Subcutaneous abdominal adipose tissue (tissue), 5 donors: ENCODE data around the gene PLPP6.

Experiments
- H3K27ac ChIP-seq: one replicate; pipeline ENCODE4 v1.7.0; 2013; ENCODE audit warnings: low read depth, mild to moderate bottlenecking, inconsistent platforms, low read length, moderate library complexity
- H3K27me3 ChIP-seq, 5 donors: one replicate each; pipeline ENCODE4 v1.7.0; 2013; ENCODE audit warnings: low read length in 5 of 5, inconsistent platforms in 1 of 5; ENCODE audit not compliant: control insufficient read depth in 5 of 5, insufficient read depth in 4 of 5
- H3K36me3 ChIP-seq, 5 donors: one replicate each; pipeline ENCODE4 v1.7.0; 2013; ENCODE audit warnings: low read length in 5 of 5; ENCODE audit not compliant: control insufficient read depth in 5 of 5, insufficient read depth in 5 of 5
- H3K4me1 ChIP-seq, 5 donors: one replicate each; pipeline ENCODE4 v1.7.0; 2013; ENCODE audit warnings: low read length in 5 of 5, mild to moderate bottlenecking in 3 of 5, moderate library complexity in 1 of 5; ENCODE audit not compliant: control insufficient read depth in 5 of 5, insufficient read depth in 5 of 5
- H3K4me3 ChIP-seq, 5 donors: one replicate each; pipeline ENCODE4 v1.7.0; 2013; ENCODE audit warnings: low read length in 5 of 5, low read depth in 1 of 5
- H3K9ac ChIP-seq, 5 donors: one replicate each; pipeline ENCODE4 v1.7.0; 2013; ENCODE audit warnings: low read length in 5 of 5, mild to moderate bottlenecking in 4 of 5, moderate library complexity in 3 of 5
- H3K9me3 ChIP-seq, 5 donors: one replicate each; pipeline ENCODE4 v1.7.0; 2013; ENCODE audit warnings: low read length in 5 of 5; ENCODE audit not compliant: control insufficient read depth in 5 of 5
- donor health status: healthy.
- donor health status: healthy.
- donor health status: healthy.
- donor health status: healthy.
- donor health status: healthy.

The PLPP6 gene

DNA sequence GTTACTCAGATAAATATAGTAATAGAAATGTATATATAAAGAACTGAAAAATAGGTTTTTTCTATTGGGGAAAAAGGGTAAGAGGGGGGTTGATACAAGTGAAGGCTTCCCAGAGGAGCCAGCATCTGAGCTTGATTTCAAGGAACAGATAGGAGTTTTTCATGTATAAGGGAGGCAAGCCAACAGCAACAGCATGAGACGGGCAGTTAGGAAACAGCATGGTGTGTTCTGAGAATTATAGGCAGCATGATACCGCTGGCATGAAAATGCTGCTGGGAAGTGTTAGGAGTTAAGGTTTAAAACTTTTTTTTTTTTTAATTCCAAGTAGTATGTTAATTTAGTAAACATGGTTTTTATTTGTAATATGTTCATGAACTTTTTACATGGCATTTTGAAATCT, 26.9 kb downstream of the PLPP6 start:
- peaks cover 9 to 32% (median 20%) of the 10 kb centered on the region in 5 donors for H3K36me3 ChIP-seq
- peaks cover 0 to 22% (median 9%) of the 10 kb centered on the region in 5 donors for H3K4me1 ChIP-seq
- peak overlapping the region in 1 of 5 donors; percentile 2 for H3K9ac ChIP-seq
- H3K27ac ChIP-seq, result peak overlapping the region; percentile 68
- no peaks in the 10 kb centered on the region for H3K9me3 ChIP-seq
- no peak overlapping the region for H3K4me3 ChIP-seq
- H3K27me3 ChIP-seq, result no peaks in the 10 kb centered on the region

DNA sequence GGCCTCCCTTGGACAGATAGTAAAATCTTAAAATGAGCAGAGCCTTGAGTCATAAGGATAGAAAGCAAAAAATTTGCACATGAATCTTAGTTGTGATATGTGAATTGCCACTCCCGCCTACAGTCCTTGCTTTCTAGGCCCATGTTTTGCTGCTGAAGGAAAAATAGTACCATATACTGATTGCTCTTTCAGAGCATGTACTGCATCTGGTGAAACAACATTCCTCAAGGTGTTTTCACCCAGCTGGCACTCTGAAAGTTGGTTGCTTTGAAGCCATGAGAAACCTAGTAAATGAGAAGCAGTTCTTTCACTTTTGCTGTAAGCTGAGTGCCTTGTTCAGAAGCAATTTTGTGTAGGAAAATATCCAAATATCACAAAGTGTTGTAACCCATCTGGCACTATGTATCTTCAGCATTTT, 27.6 kb downstream of the PLPP6 start:
- Histone ChIP-seq H3K9me3 (no peaks in the 10 kb centered on the region), H3K27ac (peak overlapping the region; percentile 68), H3K4me1 (peaks cover 0 to 20% (median 9%) of the 10 kb centered on the region in 5 donors), H3K36me3 (peaks cover 9 to 38% (median 23%) of the 10 kb centered on the region in 5 donors), H3K9ac (peak overlapping the region in 1 of 5 donors; percentile 2), H3K4me3 (no peak overlapping the region), H3K27me3 (no peaks in the 10 kb centered on the region)

DNA sequence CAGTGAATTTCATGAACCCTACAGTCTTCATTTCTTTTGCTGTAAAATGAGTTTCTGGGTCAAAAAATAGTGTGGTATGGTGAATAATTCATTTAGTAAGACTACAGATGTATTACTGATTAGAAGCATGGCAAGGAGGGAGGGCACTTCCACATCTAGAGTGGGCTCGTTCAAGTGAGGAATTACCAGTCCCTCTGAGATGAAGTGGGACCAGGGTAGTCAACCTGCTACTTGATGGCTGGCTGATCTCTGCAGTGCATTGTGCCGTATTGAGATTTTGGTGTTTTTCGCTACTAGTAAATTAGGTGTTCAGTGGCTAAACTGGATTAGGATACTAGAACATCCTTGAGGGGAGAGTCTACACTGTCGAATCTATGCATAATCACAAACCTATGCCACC, 28.1 kb downstream of the PLPP6 start:
- H3K27ac ChIP-seq, result peak overlapping the region; percentile 68
- H3K9ac ChIP-seq, result peak overlapping the region in 1 of 5 donors; percentile 2
- no peaks in the 10 kb centered on the region for H3K27me3 ChIP-seq
- H3K4me3 ChIP-seq, result no peak overlapping the region
- H3K36me3 ChIP-seq, result peaks cover 5 to 43% (median 25%) of the 10 kb centered on the region in 5 donors
- H3K4me1 ChIP-seq, result peaks cover 0 to 20% (median 9%) of the 10 kb centered on the region in 5 donors
- no peaks in the 10 kb centered on the region for H3K9me3 ChIP-seq

DNA sequence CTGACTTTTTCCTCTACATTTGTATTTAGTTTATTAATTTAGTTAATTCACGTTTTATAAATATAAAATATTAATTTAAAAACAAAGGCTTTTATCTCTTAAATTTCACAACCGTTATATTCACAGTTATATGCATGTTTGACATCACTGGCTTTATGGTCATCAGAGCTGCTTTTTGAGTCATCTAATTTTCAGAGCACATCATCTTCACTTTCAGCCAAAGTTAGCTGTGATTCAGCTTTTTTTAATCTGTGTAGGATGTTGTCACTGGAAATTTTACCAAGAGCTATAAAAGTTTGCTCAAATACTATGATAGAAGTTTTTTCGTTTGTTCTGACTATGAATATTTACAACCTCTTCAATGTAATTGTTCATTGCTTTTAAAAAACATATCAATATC, 29.7 kb downstream of the PLPP6 start:
- H3K27me3 ChIP-seq, result no peaks in the 10 kb centered on the region
- no peak overlapping the region for H3K9ac ChIP-seq
- peaks cover 0 to 20% (median 9%) of the 10 kb centered on the region in 5 donors for H3K4me1 ChIP-seq
- H3K27ac ChIP-seq, result no peak overlapping the region
- H3K36me3 ChIP-seq, result peaks cover 0 to 37% (median 16%) of the 10 kb centered on the region in 5 donors
- H3K9me3 ChIP-seq, result no peaks in the 10 kb centered on the region
- no peak overlapping the region for H3K4me3 ChIP-seq

DNA sequence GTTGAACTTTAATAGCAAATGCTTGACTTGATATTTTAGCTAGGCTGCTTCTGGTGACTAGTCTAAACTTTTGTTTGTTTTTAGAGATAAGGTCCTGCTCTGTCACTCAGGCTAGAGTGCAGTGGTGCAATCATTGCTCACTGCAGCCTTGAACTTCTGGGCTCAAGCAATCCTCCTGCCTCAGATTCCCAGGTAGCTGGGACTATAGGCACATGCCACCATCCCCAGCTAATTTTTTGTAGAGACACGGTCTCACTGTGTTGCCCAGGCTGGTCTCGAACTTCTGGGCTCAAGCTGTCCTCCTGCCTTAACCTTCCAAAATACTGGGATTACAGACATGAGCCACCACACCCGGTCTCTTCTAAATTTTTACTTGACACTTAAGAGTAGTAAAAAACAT, 38.0 kb downstream of the PLPP6 start:
- no peaks in the 10 kb centered on the region for H3K27me3 ChIP-seq
- H3K4me3 ChIP-seq, result no peak overlapping the region
- no peak overlapping the region for H3K9ac ChIP-seq
- no peak overlapping the region for H3K27ac ChIP-seq
- H3K4me1 ChIP-seq, result no peaks in the 10 kb centered on the region
- H3K36me3 ChIP-seq, result peaks cover 18 to 60% (median 54%) of the 10 kb centered on the region in 5 donors
- H3K9me3 ChIP-seq, result no peaks in the 10 kb centered on the region

DNA sequence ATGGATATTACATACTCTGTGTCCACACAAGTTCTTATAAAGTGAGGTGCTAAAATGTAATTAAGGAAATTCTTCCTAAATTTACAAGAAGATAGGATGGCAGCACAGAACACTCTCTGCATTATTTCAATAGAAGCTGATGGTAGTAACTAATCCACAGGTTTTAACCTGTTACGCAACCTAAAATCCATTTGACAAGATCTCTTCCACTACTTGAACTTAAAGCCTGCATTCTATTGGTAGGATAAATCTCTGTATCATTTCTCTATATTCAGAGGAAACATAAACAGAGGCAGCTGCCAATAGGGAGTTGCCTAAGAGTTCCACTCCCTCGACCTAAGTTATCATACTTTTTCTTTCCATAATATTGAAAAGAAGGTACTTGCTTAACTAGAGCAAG, 38.8 kb downstream of the PLPP6 start:
- Histone ChIP-seq H3K9ac (no peak overlapping the region), H3K4me1 (no peaks in the 10 kb centered on the region), H3K36me3 (peaks cover 17 to 60% (median 57%) of the 10 kb centered on the region in 5 donors), H3K4me3 (no peak overlapping the region), H3K9me3 (no peaks in the 10 kb centered on the region), H3K27ac (no peak overlapping the region), H3K27me3 (no peaks in the 10 kb centered on the region)

DNA sequence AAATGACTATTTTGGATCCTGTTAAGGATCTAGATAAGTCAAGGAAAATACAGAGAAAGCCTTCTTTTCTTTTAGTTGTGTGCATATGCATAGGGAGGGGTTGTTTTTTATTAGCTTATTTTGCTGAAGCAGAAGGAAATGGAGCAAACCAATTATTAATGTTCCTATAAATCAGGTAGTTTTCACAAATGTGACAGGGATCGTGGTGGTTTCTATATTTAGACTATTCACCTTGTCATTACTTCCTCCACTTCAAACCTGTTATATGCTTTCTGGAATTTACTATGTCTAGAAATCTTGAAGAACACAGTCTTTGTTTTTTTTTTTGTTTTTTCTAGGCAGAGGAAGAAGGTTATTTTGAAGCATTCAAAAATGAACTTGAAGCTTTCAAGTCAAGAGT, 39.4 kb downstream of the PLPP6 start:
- Histone ChIP-seq H3K9ac (no peak overlapping the region), H3K36me3 (peaks cover 17 to 65% (median 57%) of the 10 kb centered on the region in 5 donors), H3K27me3 (no peaks in the 10 kb centered on the region), H3K27ac (no peak overlapping the region), H3K4me3 (no peak overlapping the region), H3K9me3 (no peaks in the 10 kb centered on the region), H3K4me1 (no peaks in the 10 kb centered on the region)

DNA sequence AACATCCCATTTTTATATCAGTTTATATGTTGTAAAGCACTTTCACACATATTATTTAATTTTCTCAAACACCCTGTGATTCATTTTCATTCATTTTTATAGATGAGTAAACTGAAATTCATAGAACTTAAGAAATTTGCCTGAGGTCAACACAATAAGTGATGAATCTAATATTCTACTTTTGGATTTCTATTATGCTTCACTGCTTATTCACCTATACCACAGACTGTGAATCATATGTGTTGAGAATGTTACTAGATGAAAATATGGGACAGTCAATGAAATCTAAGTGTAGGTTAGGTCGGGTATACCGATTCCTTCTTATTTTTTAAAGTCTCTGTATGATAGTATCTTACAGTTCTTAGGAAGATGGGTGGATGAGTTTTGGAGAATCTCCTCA, 42.0 kb downstream of the PLPP6 start:
- no peak overlapping the region for H3K27ac ChIP-seq
- H3K9ac ChIP-seq, result no peak overlapping the region
- H3K4me3 ChIP-seq, result no peak overlapping the region
- H3K9me3 ChIP-seq, result no peaks in the 10 kb centered on the region
- H3K27me3 ChIP-seq, result no peaks in the 10 kb centered on the region
- no peaks in the 10 kb centered on the region for H3K4me1 ChIP-seq
- peaks cover 12 to 51% (median 42%) of the 10 kb centered on the region in 5 donors for H3K36me3 ChIP-seq

DNA sequence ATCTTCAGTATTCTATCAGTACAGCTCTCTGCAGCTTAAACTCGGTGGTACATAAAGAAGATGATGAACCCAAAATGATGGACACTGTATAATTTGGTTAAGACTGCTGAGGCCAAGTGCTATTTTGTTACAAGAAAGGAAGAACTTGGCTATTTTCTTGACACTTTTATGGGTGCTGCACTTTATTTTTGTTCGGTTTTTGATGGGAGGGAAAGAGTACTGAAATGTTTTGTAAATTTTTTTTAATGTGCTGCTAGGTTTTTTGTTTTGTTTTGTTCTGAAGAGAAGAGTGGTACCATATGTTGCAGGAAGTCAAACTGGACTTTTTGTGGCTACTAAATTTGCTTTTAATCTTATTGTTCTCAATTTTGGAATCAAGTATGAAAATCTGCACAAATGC, 43.9 kb downstream of the PLPP6 start:
- Histone ChIP-seq H3K4me1 (no peaks in the 10 kb centered on the region), H3K36me3 (peaks cover 9 to 47% (median 35%) of the 10 kb centered on the region in 5 donors), H3K4me3 (no peak overlapping the region)

DNA sequence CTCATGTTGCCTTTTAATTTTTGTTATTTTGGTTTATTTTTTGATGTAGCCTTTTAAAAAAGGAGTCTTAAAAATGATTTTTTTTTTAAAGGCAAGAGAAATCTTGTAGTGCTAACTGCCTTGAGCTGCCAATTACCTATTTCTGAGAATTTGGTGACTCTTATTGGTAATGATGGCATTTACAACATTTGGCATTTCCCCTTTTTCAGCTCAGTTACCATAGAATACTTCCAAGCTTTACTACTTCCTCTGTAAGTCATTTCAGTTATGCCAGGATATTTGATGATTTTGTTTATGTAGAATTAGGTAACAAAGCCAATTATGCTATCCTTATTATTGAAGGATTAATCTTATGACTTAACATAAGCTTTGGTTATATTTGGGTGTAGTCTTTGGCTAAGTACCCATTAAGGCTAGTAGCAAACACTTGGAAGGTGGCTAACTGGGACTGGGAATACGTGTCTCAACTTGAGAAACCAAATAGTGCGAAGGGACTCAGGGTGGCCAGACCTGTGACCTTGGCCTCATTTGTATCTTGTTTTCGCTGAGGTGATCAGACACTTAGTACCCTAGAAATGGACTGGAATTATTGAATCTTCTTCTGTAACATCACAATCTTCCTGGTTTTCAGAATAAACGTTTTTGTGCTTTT, 45.0 kb downstream of the PLPP6 start:
- Histone ChIP-seq H3K4me3 (no peak overlapping the region), H3K27me3 (no peaks in the 10 kb centered on the region), H3K36me3 (peaks cover 9 to 46% (median 32%) of the 10 kb centered on the region in 5 donors), H3K9ac (no peak overlapping the region), H3K27ac (no peak overlapping the region), H3K4me1 (no peaks in the 10 kb centered on the region), H3K9me3 (no peaks in the 10 kb centered on the region)

More for the DNA sequence above, 43.9 kb downstream of the PLPP6 start:
- H3K9ac ChIP-seq, result no peak overlapping the region
- no peaks in the 10 kb centered on the region for H3K9me3 ChIP-seq
- H3K27me3 ChIP-seq, result no peaks in the 10 kb centered on the region
- H3K27ac ChIP-seq, result no peak overlapping the region
